ENCODE measurements around the gene KCNV2.
"Not testable (repeated sequence)": the region's sequence is repeated elsewhere in the genome, so short reads cannot be mapped to it uniquely, and the experiment has no call there.

The KCNV2 gene

GRCh38 chr9:2717385-2717784 is at the start of gene KCNV2:
Gene KCNV2, plus strand, starts transcription at chr9:2717510. Its CDS starts 230 bp downstream, at chr9:2717740.
- DNase-seq (ENCODE audit: low read depth) = no peak

DNA sequence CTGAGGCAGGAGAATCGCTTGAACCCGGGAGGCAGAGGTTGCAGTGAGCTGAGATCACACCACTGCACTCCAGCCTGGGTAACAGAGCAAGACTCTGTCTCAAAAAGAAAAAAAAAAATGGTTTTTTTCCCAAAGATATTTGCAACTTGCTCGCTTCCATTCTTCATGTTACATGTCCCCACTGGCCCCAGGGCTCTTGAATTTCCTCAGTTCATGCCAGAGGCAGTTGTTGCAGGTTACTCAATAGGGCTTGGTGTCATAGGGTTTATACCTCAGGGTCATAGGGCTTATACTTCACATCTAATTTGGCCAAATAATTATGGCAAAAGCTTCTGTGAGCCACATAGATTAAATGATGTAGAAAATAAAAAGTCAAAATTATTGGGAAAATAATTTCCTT is 44.1 kb upstream of the KCNV2 start:
- no peak for DNase-seq (ENCODE audit: low read depth)

- DNase-seq (ENCODE audit: low read depth) = no peak
Measured at GRCh38 chr9:2674141-2674824, 43.0 kb upstream of the KCNV2 start.

DNA sequence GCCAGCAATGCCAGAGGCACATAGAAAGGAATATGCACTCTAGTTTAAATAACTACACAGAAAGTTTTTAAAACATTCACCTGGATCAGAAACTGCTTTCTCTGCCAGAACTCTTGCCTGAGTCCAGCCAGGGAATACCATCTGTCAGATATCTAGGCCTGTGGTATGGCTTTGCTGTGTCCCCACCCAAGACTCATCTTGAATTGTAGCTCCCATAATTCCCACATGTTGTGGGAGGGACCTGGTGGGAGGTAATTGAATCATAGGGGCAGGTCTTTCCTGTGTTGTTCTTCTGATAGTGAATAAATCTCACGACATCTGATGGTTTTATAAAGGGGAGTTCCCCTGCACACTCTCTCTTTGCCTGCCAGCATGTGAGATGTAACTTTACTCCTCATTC is 41.5 kb upstream of the KCNV2 start:
- no peak for DNase-seq (ENCODE audit: low read depth)

DNA sequence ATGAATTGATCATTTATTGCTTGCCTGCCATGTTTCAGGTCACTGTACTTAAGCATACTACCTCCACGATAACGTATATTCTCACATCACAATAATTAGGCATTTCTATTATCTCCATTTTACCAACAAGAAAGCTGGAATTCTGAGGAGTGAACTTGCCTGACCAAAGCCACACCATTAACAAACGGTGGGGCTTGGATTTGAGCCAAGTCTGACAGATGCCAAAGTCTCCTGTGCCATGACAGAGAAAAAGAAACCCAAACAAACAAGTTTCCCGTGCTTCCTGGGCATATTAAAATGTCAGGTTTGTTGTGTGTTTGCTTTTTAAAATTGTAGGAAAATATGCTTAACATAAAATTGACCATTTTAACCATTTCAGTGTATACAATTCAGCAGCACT is 40.8 kb upstream of the KCNV2 start:
- no peak for DNase-seq (ENCODE audit: low read depth)

- no peak for DNase-seq (ENCODE audit: low read depth)
Measured at GRCh38 chr9:2677915-2678889, 39.1 kb upstream of the KCNV2 start.

GRCh38 chr9:2679011-2679410 is 38.3 kb upstream of the KCNV2 start:
- DNase-seq (ENCODE audit: low read depth) = no peak

- DNase-seq (ENCODE audit: low read depth) = no peak
Measured at GRCh38 chr9:2681981-2682380, 35.3 kb upstream of the KCNV2 start.

DNA sequence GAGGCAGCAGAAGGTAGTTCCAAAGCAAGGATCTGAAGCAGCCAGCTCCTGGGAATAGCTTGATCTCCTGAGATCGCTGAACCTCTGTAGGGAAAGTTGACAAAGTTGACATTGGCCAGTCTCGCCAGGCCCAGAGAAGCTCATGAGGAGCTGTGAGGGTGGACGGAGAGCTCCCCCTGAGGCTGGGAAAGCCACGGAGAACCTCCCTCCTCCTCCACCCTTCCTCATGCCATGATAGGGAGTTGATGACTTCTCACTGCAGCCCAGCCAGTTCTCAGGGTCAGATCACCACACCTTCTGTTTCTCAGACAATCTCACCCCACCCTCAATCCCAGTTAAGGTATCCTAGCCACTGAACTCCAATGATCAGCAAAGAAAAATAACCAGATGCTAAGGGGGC is 30.4 kb upstream of the KCNV2 start:
- DNase-seq (ENCODE audit: low read depth) = no peak

DNA sequence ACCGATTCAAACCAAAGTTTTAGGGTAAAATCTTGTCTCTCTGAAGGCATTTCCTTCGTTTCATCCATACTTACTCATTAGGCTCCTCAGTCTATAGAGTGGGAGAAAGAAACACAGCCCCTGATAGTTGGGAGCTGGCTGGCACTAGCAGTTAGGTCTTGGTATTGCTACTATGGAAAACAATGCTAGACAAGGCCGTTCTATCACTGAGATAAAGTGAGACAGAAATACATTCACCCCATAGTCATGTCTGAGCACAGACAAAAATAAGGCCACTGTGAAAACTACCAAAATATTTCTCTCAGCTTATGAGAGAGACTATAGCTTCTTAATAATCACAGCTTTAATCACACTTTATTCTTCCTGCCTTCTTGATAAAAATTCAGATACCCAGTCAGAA is 28.7 kb upstream of the KCNV2 start:
- no peak for DNase-seq (ENCODE audit: low read depth)

GRCh38 chr9:2691212-2691611 is 26.1 kb upstream of the KCNV2 start:
- DNase-seq (ENCODE audit: low read depth) = no peak

- DNase-seq (ENCODE audit: low read depth) = no peak
Measured at GRCh38 chr9:2691626-2692025, 25.7 kb upstream of the KCNV2 start.

- no peak for DNase-seq (ENCODE audit: low read depth)
Measured at GRCh38 chr9:2693056-2693455, 24.3 kb upstream of the KCNV2 start.

DNA sequence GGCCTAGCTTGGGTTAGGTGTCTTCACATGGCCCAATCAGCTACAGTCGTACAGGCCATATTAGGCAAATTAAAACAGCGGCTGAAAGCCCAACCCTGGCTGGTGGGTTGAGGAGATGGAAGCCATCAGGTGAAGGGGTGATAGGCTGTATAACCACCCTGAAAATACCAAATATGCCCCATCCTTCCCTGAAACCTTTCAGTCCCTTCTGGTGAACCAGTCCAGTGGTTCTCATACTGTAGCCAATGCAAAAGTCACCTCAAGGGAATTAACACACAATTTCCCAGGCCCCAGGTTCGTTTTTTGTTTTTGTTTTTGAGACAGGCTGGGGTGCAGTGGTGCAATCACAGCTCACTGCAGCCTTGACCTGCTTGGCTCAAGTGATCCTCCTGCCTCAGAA is 19.8 kb upstream of the KCNV2 start:
- no peak for DNase-seq (ENCODE audit: low read depth)

- DNase-seq (ENCODE audit: low read depth) = no peak
Measured at GRCh38 chr9:2700398-2700797, 16.9 kb upstream of the KCNV2 start.

- no peak for DNase-seq (ENCODE audit: low read depth)
Measured at GRCh38 chr9:2700909-2701550, 16.3 kb upstream of the KCNV2 start.

DNA sequence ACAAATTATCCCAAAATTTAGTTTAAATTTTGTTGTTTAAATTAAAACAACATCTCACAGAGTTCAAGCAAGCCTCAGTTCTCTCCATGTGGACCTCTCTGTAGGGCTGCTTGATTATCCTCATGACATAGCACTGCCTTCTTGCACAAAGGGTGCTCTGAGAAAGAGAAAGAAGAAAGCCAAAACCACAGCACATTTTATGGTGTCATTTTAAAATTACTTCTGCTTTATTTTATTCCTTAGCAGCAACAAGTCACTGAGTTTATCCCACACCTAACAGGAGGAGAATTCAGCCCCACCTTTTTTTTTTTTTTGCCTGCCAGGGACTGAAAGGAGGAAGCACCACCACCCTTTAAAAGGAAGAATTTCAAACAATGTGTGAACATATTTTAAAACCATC is 12.8 kb upstream of the KCNV2 start:
- no peak for DNase-seq (ENCODE audit: low read depth)

- DNase-seq (ENCODE audit: low read depth) = not testable (repeated sequence)
Measured at GRCh38 chr9:2707256-2707655, 10.1 kb upstream of the KCNV2 start.

- DNase-seq (ENCODE audit: low read depth) = no peak
Measured at GRCh38 chr9:2709645-2710101, 7.6 kb upstream of the KCNV2 start.

DNA sequence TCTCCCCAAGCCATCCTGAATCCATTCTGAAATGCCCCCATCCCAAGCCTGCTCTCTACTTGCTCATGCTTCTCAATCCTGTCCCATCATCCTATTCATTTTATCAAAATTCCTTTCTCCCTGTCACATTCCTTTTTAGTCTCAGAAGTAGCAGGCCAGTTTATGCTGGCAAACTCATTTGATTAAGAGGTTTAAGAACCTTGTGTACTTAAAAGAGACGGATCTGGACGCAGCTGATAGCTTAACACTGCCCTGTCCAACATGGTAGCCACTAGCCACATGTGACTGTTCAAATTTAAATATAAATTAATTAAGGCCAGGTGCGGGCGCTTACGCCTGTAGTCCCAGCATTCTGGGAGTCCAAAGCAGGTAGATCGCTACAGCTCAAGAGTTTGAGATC is 5.6 kb upstream of the KCNV2 start:
- DNase-seq (ENCODE audit: low read depth) = no peak

DNA sequence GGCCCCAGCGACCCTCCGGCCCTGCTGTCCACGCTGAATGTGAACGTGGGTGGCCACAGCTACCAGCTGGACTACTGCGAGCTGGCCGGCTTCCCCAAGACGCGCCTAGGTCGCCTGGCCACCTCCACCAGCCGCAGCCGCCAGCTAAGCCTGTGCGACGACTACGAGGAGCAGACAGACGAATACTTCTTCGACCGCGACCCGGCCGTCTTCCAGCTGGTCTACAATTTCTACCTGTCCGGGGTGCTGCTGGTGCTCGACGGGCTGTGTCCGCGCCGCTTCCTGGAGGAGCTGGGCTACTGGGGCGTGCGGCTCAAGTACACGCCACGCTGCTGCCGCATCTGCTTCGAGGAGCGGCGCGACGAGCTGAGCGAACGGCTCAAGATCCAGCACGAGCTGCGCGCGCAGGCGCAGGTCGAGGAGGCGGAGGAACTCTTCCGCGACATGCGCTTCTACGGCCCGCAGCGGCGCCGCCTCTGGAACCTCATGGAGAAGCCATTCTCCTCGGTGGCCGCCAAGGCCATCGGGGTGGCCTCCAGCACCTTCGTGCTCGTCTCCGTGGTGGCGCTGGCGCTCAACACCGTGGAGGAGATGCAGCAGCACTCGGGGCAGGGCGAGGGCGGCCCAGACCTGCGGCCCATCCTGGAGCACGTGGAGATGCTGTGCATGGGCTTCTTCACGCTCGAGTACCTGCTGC is 839 bp downstream of the KCNV2 start:
- DNase-seq (ENCODE audit: low read depth) = no peak

DNA sequence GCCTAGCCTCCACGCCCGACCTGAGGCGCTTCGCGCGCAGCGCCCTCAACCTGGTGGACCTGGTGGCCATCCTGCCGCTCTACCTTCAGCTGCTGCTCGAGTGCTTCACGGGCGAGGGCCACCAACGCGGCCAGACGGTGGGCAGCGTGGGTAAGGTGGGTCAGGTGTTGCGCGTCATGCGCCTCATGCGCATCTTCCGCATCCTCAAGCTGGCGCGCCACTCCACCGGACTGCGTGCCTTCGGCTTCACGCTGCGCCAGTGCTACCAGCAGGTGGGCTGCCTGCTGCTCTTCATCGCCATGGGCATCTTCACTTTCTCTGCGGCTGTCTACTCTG is 1.4 kb downstream of the KCNV2 start:
- no peak for DNase-seq (ENCODE audit: low read depth)
